H1 (cell line): Measurements from ENCODE around the gene SUGT1. TPM values are rescaled to one million over a fixed set of nuclear protein-coding genes. Genes with fewer than 3 reads are reported as not detected.
"Not testable (repeated sequence)": the region's sequence is repeated elsewhere in the genome, so short reads cannot be mapped to it uniquely, and the experiment has no call there.

Experiments used
- CTCF ChIA-PET: fragments of 300-600 bp; sonication (Branson Sonifier 250); formaldehyde crosslinking; loops from one replicate; lab custom pipeline; 2021; ENCODE audit not compliant: partially characterized antibody; lab: Charles Lee
- POLR2A ChIA-PET: fragments of 300-600 bp; sonication (Branson Sonifier 250); formaldehyde crosslinking; loops from one replicate; lab custom pipeline; 2021; ENCODE audit warnings: inconsistent platforms; ENCODE audit not compliant: partially characterized antibody; lab: Charles Lee
- DNase-seq, 2 experiments: peaks; one replicate each; pipeline versions ENCODE4 v3.0.0 to v3.0.0-alpha.2; 2010 to 2022; ENCODE audit warnings: low spot score in 2 of 2, low read depth in 1 of 2, mixed read lengths in 1 of 2
- FAIRE-seq: peaks from 2 replicates; lab custom pipeline; 2011; peaks lifted over from hg19 to GRCh38; lab: Jason Lieb, UNC
- H2AFZ ChIP-seq: 2 replicates; pipeline ENCODE4 v1.8.1; 2012; ENCODE audit warnings: low read length, inconsistent platforms
- H2AK5ac ChIP-seq: 2 replicates; pipeline ENCODE4 v1.6.1; 2013; ENCODE audit warnings: low read depth, low read length
- H2BK120ac ChIP-seq: replicated peaks from 2 replicates; pipeline ENCODE3; 2013; ENCODE audit warnings: low read depth, low read length, inconsistent platforms
- H2BK12ac ChIP-seq: 2 replicates; pipeline ENCODE4 v1.6.1; 2013; ENCODE audit warnings: low read depth, low read length
- H2BK15ac ChIP-seq: 2 replicates; pipeline ENCODE4 v1.6.1; 2013; ENCODE audit warnings: low read length
- H2BK20ac ChIP-seq: 2 replicates; pipeline ENCODE4 v1.6.1; 2013; ENCODE audit warnings: low read length
- H2BK5ac ChIP-seq: 2 replicates; pipeline ENCODE4 v1.6.1; 2013; ENCODE audit warnings: low read depth, low read length
- H3K14ac ChIP-seq: 2 replicates; pipeline ENCODE4 v1.6.1; 2013; ENCODE audit warnings: inconsistent platforms; ENCODE audit not compliant: insufficient read length
- H3K18ac ChIP-seq: 2 replicates; pipeline ENCODE4 v1.6.1; 2013; ENCODE audit warnings: low read length; ENCODE audit errors: extremely low read depth
- H3K23ac ChIP-seq: 2 replicates; pipeline ENCODE4 v1.6.1; 2013; ENCODE audit warnings: inconsistent platforms; ENCODE audit not compliant: insufficient read length
- H3K23me2 ChIP-seq: 2 replicates; pipeline ENCODE4 v1.6.1; 2013; ENCODE audit warnings: low read depth, low read length
- H3K27ac ChIP-seq: 2 replicates; pipeline ENCODE4 v1.6.1; 2011; ENCODE audit warnings: low read depth, low read length, inconsistent platforms
- H3K27me3 ChIP-seq, 4 experiments: replicated peaks in 1 of 4; 1 replicate in 1 of 4; 2 replicates in 3 of 4; pipeline versions ENCODE4 v1.6.1 to v1.8.1; 2011 to 2013; ENCODE audit warnings: low read length in 3 of 4, mild to moderate bottlenecking in 3 of 4, inconsistent platforms in 2 of 4, mixed read lengths in 2 of 4, moderate library complexity in 1 of 4; ENCODE audit not compliant: control insufficient read depth in 3 of 4, insufficient read depth in 3 of 4; ENCODE audit errors: extremely low read depth in 1 of 4
- H3K36me3 ChIP-seq, 4 experiments: 2 replicates each; pipeline versions ENCODE4 v1.6.1 to v1.8.1; 2011 to 2013; ENCODE audit warnings: mild to moderate bottlenecking in 4 of 4, low read length in 3 of 4, moderate library complexity in 2 of 4, control low read depth in 1 of 4, inconsistent platforms in 1 of 4; ENCODE audit not compliant: insufficient read depth in 4 of 4, control insufficient read depth in 2 of 4
- H3K4ac ChIP-seq: replicated peaks from 2 replicates; pipeline ENCODE3; 2013; ENCODE audit warnings: low read length, low read depth, mixed read lengths, inconsistent platforms; ENCODE audit not compliant: insufficient read length
- H3K4me1 ChIP-seq, 4 experiments: replicated peaks in 1 of 4; 1 replicate in 1 of 4; 2 replicates in 3 of 4; pipeline versions ENCODE4 v1.6.1 to v1.8.1; 2011 to 2013; ENCODE audit warnings: low read length in 3 of 4, inconsistent platforms in 2 of 4, mixed read lengths in 1 of 4; ENCODE audit not compliant: insufficient read depth in 4 of 4, control insufficient read depth in 3 of 4
- H3K4me2 ChIP-seq, 2 experiments: 2 replicates each; pipeline versions ENCODE4 v1.6.1 to v1.8.1; 2011 to 2013; ENCODE audit warnings: low read depth in 2 of 2, low read length in 2 of 2, control low read depth in 1 of 2, inconsistent platforms in 1 of 2, mild to moderate bottlenecking in 1 of 2; ENCODE audit not compliant: insufficient read depth in 1 of 2
- H3K4me3 ChIP-seq, 4 experiments: fragments of 200-600, 300-600 bp in 1 of 4; sonication (generic), shearing (Covaris generic), sonication (Bioruptor Twin) in 1 of 4; 2 replicates each; pipeline versions ENCODE4 v1.5.1 to v1.8.1; 2011 to 2016; ENCODE audit warnings: low read length in 4 of 4, low read depth in 3 of 4, control low read depth in 2 of 4, inconsistent platforms in 2 of 4, mild to moderate bottlenecking in 2 of 4, mixed read lengths in 1 of 4, moderate library complexity in 1 of 4; ENCODE audit not compliant: insufficient read depth in 2 of 4; ENCODE audit errors: extremely low read depth in 1 of 4
- H3K56ac ChIP-seq: replicated peaks from 2 replicates; pipeline ENCODE3; 2013; ENCODE audit warnings: low read depth, mild to moderate bottlenecking, mixed read lengths, low read length, inconsistent platforms; ENCODE audit not compliant: insufficient read length
- H3K79me1 ChIP-seq: 2 replicates; pipeline ENCODE4 v1.6.1; 2013; ENCODE audit warnings: low read depth, low read length, control low read depth
- H3K79me2 ChIP-seq, 2 experiments: 2 replicates each; pipeline versions ENCODE4 v1.6.1 to v1.8.1; 2012 to 2013; ENCODE audit warnings: low read length in 2 of 2, mild to moderate bottlenecking in 2 of 2, inconsistent platforms in 1 of 2; ENCODE audit not compliant: insufficient read depth in 2 of 2, control insufficient read depth in 1 of 2
- H3K9ac ChIP-seq, 4 experiments: replicated peaks in 1 of 4; 1 replicate in 1 of 4; 2 replicates in 3 of 4; pipeline versions ENCODE4 v1.6.1 to v1.8.1; 2011 to 2013; ENCODE audit warnings: low read depth in 3 of 4, low read length in 3 of 4, control low read depth in 2 of 4, mild to moderate bottlenecking in 2 of 4, moderate library complexity in 2 of 4, inconsistent platforms in 1 of 4; ENCODE audit errors: extremely low read depth in 1 of 4
- H3K9me3 ChIP-seq, 2 experiments: 2 replicates each; pipeline versions ENCODE4 v1.6.1 to v1.8.1; 2012 to 2013; ENCODE audit warnings: mild to moderate bottlenecking in 2 of 2, moderate library complexity in 2 of 2, control low read depth in 1 of 2, inconsistent platforms in 1 of 2, low read depth in 1 of 2, low read length in 1 of 2, mixed read lengths in 1 of 2; ENCODE audit not compliant: insufficient read depth in 2 of 2
- H4K20me1 ChIP-seq, 2 experiments: replicated peaks in 1 of 2; 2 replicates each; pipeline versions ENCODE3 to v1.8.1; 2011 to 2013; ENCODE audit warnings: inconsistent platforms in 2 of 2, low read length in 2 of 2, mild to moderate bottlenecking in 1 of 2; ENCODE audit not compliant: insufficient read depth in 2 of 2, control insufficient read depth in 1 of 2
- H4K5ac ChIP-seq: 2 replicates; pipeline ENCODE4 v1.6.1; 2013; ENCODE audit warnings: low read length, low read depth, mixed read lengths, inconsistent platforms; ENCODE audit not compliant: insufficient read length
- H4K8ac ChIP-seq: 2 replicates; pipeline ENCODE4 v1.8.0; 2013; ENCODE audit warnings: mild to moderate bottlenecking, moderate library complexity, low read length, inconsistent platforms; ENCODE audit not compliant: insufficient read depth; ENCODE audit errors: extremely low read depth
- H4K91ac ChIP-seq: replicated peaks from 2 replicates; pipeline ENCODE3; 2013; ENCODE audit warnings: low read length, mixed read lengths, inconsistent platforms; ENCODE audit not compliant: insufficient read length
- WGBS, 2 experiments: shearing (Covaris generic) in 1 of 2; methylation state at CpG; one replicate each; pipeline versions ENCODE4 v1.1.6 to v1.1.7; 2013 to 2015; ENCODE audit warnings: low lambda C conversion rate in 2 of 2, mixed read lengths in 2 of 2, inconsistent platforms in 1 of 2, low coverage in 1 of 2, missing lambda C conversion rate in 1 of 2; ENCODE audit not compliant: insufficient replicate concordance in 2 of 2, insufficient coverage in 1 of 2, insufficient read length in 1 of 2; ENCODE audit errors: extremely low coverage in 1 of 2, missing lambda C conversion rate in 1 of 2; 5-methylcytosine and 5-hydroxymethylcytosine counted together
- polyA plus RNA-seq, 7 experiments: library from polyadenylated mRNA; depleted of rRNA in 3 of 7; stranded (reverse) in 5 of 7; unstranded in 2 of 7; fragments of >200 nt in 5 of 7; fragments of 200-250 nt in 2 of 7; gene quantifications; 1 replicate in 5 of 7; 2 replicates in 1 of 7; 4 replicates in 1 of 7; pipeline versions ENCODE4 v1.2.1 to v1.2.3, GENCODE V29; 2011 to 2013; ENCODE audit warnings: missing spikeins in 2 of 7, mixed read lengths in 2 of 7
- total RNA-seq: library from RNA; stranded (reverse); fragmentation: NEBNext Ultra II Directional; extraction: Animal tissue kit (Norgen Biotek cat#: 25700); gene quantifications from 2 replicates; pipeline ENCODE4 v1.2.1, GENCODE V29; 2021

SUGT1 gene
- total and polyA plus RNA-seq, 2 of the 8 experiments (the other 6 are each of a cell fraction or from before 2014, with no cell fraction given) = 21.0 to 99.4 TPM

GRCh38 chr13:52606126-52606525, 46.5 kb upstream of the SUGT1 start:
- H3K23ac ChIP-seq, H2BK15ac ChIP-seq, H2BK20ac ChIP-seq, H2BK12ac ChIP-seq, H4K91ac ChIP-seq, H3K79me1 ChIP-seq, H3K9me3 ChIP-seq, H2BK120ac ChIP-seq, H3K79me2 ChIP-seq, H2BK5ac ChIP-seq, FAIRE-seq, H3K14ac ChIP-seq, H3K56ac ChIP-seq, H3K9ac ChIP-seq, H3K23me2 ChIP-seq, H3K27me3 ChIP-seq, H2AK5ac ChIP-seq, H4K8ac ChIP-seq, H3K4me2 ChIP-seq, H3K4me1 ChIP-seq, H3K27ac ChIP-seq, H4K5ac ChIP-seq, H4K20me1 ChIP-seq, H3K18ac ChIP-seq, H3K4me3 ChIP-seq, DNase-seq, H3K36me3 ChIP-seq, H3K4ac ChIP-seq, H2AFZ ChIP-seq: not testable (repeated sequence)
- 94% methylated on average over 6 of the region's 6 CpGs; no CpG with 5 or more reads in 1 of the 2 experiments for WGBS, 2 experiments
- CTCF ChIA-PET = interaction anchor here (0.9 kb wide), 1 partner anchor 242 kb away, joined by 3 read pairs; no protein-coding TSS in a partner anchor
- POLR2A ChIA-PET = interaction anchor here (2.4 kb wide), 1 partner anchor 11 kb away, joined by 7 read pairs; no protein-coding TSS in a partner anchor

DNA sequence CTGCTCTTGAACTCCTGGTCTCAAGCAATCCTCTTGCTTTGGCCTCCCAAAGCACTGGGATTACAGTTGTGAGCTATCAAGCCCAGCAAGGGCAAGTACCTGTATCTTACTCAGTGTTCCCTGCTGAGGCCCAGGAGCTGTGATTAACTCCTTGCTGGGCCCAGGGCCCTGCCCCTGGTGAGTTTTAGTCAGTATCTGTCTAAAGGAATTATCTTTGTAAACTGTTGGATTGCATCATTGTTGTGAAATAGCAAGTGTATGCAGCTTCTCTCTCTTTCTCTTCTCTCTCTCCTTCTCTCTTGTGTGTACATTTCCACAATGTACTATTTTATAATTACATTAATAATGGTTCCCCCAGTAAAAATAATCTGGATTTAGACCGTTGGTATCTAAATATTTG, 45.8 kb upstream of the SUGT1 start:
- H3K79me2 ChIP-seq, H3K14ac ChIP-seq, H4K8ac ChIP-seq, H3K23me2 ChIP-seq, H2BK15ac ChIP-seq, H4K5ac ChIP-seq, H3K4me1 ChIP-seq, H2AFZ ChIP-seq, H3K4ac ChIP-seq, H3K23ac ChIP-seq, H3K4me3 ChIP-seq, FAIRE-seq, DNase-seq, H2BK20ac ChIP-seq, H4K91ac ChIP-seq, H2BK5ac ChIP-seq, H3K9me3 ChIP-seq, H3K27ac ChIP-seq, H2BK12ac ChIP-seq, H3K79me1 ChIP-seq, H3K36me3 ChIP-seq, H3K56ac ChIP-seq, H3K18ac ChIP-seq, H2AK5ac ChIP-seq, H3K9ac ChIP-seq, H4K20me1 ChIP-seq, H3K27me3 ChIP-seq, H2BK120ac ChIP-seq, H3K4me2 ChIP-seq: not testable (repeated sequence)
- CTCF ChIA-PET = interaction anchor here (1.0 to 2.1 kb wide), 2 partner anchors 9 to 128 kb away, joined by 3 to 5 read pairs; no protein-coding TSS in a partner anchor
- POLR2A ChIA-PET = interaction anchor here (1.2 to 2.4 kb wide), 2 partner anchors 10 to 45 kb away, joined by 3 to 7 read pairs; no protein-coding TSS in a partner anchor
- 90% methylated on average over 1 of the region's 1 CpG; no CpG with 5 or more reads in 1 of the 2 experiments for WGBS, 2 experiments
